ENCODE data around the gene HIVEP3.

HIVEP3 gene

DNA sequence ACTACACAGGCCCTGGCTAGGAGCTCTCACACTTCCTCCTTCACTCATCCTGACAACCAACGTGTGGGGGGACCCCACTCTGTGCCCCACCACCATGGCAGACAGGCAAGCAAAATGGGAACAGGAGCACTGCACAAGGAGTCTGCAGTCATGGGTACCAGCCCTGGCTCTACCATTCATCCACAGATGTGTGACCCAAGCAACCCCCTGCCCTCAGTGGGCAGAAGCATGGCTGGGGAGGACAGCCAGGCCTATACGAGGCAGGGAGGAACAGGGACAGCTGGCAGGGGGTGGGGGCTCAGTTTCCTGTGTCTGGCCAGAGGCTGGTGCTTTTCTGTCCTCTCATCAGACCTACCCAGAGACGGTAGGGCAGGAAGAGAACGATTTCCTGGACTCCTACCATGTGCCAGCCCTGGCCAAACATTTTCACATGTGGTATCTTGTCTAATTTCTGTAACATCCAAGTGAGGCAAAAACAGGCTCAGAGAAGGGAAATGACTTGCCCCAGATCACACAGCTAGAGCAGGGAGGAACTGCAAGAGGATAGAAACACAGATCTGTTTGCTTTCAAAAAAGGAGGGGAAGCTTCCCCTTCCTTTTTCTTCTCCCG, 178.0 kb downstream of the HIVEP3 start:
- Histone ChIP-seq H3K27ac (ENCODE audit: extremely low read depth, low read depth, low read length) (no peak overlapping the region), H3K9me3 (ENCODE audit: control insufficient read depth, insufficient read depth, low read depth, low read length) (no peaks in the 10 kb centered on the region), H3K36me3 (ENCODE audit: control insufficient read depth in 2 of 2, insufficient read depth in 1 of 2, low read length in 2 of 2) (no peaks in the 10 kb centered on the region), H3K4me1 (ENCODE audit: control insufficient read depth, insufficient read depth, low read length) (no peaks in the 10 kb centered on the region), H3K4me3 (ENCODE audit: low read depth, low read length) (no peak overlapping the region)
- ChIA-PET POLR2A (no interaction called here), CTCF (no interaction called here)
- no peak for TF ChIP-seq FEZF1 (tag by site-specific recombination; IDR thresholded peaks at IDR 0.05)
- TF ChIP-seq ZNF629 (tag by site-specific recombination; IDR thresholded peaks at IDR 0.05) = no peak
- no peak for TF ChIP-seq ZNF24 (tag by site-specific recombination; IDR thresholded peaks at IDR 0.05)
- TF ChIP-seq ZNF558 (tag by site-specific recombination; IDR thresholded peaks at IDR 0.05) = no peak
- TF ChIP-seq, protein P1, sequence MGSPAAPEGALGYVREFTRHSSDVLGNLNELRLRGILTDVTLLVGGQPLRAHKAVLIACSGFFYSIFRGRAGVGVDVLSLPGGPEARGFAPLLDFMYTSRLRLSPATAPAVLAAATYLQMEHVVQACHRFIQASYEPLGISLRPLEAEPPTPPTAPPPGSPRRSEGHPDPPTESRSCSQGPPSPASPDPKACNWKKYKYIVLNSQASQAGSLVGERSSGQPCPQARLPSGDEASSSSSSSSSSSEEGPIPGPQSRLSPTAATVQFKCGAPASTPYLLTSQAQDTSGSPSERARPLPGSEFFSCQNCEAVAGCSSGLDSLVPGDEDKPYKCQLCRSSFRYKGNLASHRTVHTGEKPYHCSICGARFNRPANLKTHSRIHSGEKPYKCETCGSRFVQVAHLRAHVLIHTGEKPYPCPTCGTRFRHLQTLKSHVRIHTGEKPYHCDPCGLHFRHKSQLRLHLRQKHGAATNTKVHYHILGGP (tag by site-specific recombination; IDR thresholded peaks at IDR 0.05) = no peak
- TF ChIP-seq, protein P2, sequence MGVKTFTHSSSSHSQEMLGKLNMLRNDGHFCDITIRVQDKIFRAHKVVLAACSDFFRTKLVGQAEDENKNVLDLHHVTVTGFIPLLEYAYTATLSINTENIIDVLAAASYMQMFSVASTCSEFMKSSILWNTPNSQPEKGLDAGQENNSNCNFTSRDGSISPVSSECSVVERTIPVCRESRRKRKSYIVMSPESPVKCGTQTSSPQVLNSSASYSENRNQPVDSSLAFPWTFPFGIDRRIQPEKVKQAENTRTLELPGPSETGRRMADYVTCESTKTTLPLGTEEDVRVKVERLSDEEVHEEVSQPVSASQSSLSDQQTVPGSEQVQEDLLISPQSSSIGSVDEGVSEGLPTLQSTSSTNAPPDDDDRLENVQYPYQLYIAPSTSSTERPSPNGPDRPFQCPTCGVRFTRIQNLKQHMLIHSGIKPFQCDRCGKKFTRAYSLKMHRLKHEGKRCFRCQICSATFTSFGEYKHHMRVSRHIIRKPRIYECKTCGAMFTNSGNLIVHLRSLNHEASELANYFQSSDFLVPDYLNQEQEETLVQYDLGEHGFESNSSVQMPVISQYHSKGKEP (tag by site-specific recombination; IDR thresholded peaks at IDR 0.05) = no peak
- TF ChIP-seq, protein P3, sequence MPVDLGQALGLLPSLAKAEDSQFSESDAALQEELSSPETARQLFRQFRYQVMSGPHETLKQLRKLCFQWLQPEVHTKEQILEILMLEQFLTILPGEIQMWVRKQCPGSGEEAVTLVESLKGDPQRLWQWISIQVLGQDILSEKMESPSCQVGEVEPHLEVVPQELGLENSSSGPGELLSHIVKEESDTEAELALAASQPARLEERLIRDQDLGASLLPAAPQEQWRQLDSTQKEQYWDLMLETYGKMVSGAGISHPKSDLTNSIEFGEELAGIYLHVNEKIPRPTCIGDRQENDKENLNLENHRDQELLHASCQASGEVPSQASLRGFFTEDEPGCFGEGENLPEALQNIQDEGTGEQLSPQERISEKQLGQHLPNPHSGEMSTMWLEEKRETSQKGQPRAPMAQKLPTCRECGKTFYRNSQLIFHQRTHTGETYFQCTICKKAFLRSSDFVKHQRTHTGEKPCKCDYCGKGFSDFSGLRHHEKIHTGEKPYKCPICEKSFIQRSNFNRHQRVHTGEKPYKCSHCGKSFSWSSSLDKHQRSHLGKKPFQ (tag by site-specific recombination; IDR thresholded peaks at IDR 0.05) = no peak
- no peak for TF ChIP-seq MYNN (tag by site-specific recombination; IDR thresholded peaks at IDR 0.05; ENCODE audit: borderline replicate concordance)
- TF ChIP-seq, protein P4, sequence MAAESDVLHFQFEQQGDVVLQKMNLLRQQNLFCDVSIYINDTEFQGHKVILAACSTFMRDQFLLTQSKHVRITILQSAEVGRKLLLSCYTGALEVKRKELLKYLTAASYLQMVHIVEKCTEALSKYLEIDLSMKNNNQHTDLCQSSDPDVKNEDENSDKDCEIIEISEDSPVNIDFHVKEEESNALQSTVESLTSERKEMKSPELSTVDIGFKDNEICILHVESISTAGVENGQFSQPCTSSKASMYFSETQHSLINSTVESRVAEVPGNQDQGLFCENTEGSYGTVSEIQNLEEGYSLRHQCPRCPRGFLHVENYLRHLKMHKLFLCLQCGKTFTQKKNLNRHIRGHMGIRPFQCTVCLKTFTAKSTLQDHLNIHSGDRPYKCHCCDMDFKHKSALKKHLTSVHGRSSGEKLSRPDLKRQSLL (tag by site-specific recombination; IDR thresholded peaks at IDR 0.05) = no peak
- no peak for TF ChIP-seq GFI1B (tag by site-specific recombination; IDR thresholded peaks at IDR 0.05)
- no peak for TF ChIP-seq ZNF335 (tag by site-specific recombination; conservative IDR thresholded peaks at IDR 0.05)
- no peak for TF ChIP-seq ZNF266 (tag by site-specific recombination; IDR thresholded peaks at IDR 0.05; ENCODE audit: low read depth)
- no peak for TF ChIP-seq ZNF221 (tag by site-specific recombination; IDR thresholded peaks at IDR 0.05; ENCODE audit: borderline replicate concordance)
- TF ChIP-seq ZSCAN16 (tag by site-specific recombination; IDR thresholded peaks at IDR 0.05) = no peak
- no peak for TF ChIP-seq ZNF114 (tag by site-specific recombination; IDR thresholded peaks at IDR 0.05)
- no peak for TF ChIP-seq KLF10 (tag by site-specific recombination; IDR thresholded peaks at IDR 0.05)

DNA sequence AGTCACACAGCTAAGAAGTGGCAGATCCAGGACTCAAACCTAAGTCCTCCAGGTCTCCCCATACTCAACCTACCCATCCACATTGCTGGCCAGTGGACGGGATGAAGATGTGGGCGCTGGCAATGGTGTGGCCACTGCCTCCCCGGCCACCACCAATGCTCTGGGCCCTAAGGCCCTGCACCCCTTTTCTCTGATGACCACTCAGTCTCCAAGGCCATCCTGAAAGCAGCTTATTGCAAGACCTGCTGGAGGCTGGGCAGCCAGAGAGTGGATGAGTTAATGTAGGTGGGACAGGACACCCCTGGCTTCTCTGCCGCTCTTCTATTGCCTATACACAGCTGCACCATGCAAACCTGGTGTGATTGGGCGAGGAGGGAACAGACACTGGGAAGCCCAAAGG, 178.7 kb downstream of the HIVEP3 start:
- Histone ChIP-seq H3K36me3 (ENCODE audit: control insufficient read depth in 2 of 2, insufficient read depth in 1 of 2, low read length in 2 of 2) (no peaks in the 10 kb centered on the region), H3K4me1 (ENCODE audit: control insufficient read depth, insufficient read depth, low read length) (no peaks in the 10 kb centered on the region), H3K9me3 (ENCODE audit: control insufficient read depth, insufficient read depth, low read depth, low read length) (no peaks in the 10 kb centered on the region), H3K27ac (ENCODE audit: extremely low read depth, low read depth, low read length) (no peak overlapping the region), H3K4me3 (ENCODE audit: low read depth, low read length) (no peak overlapping the region)
- ChIA-PET POLR2A (no interaction called here), CTCF (no interaction called here)
- TF ChIP-seq SETDB1 (IDR thresholded peaks at IDR 0.05; ENCODE audit: insufficient read length, low read length) (no peak), ZNF169 (tag by site-specific recombination; IDR thresholded peaks at IDR 0.05) (no peak), ZNF785 (tag by site-specific recombination; IDR thresholded peaks at IDR 0.05) (no peak), ZNF341 (tag by site-specific recombination; IDR thresholded peaks at IDR 0.05; ENCODE audit: low read depth) (no peak), ZNF16 (tag by site-specific recombination; IDR thresholded peaks at IDR 0.05; ENCODE audit: low read depth) (no peak), ZNF221 (tag by site-specific recombination; IDR thresholded peaks at IDR 0.05; ENCODE audit: borderline replicate concordance) (no peak), SCRT2 (tag by site-specific recombination; IDR thresholded peaks at IDR 0.05) (no peak), ZNF837 (tag by site-specific recombination; IDR thresholded peaks at IDR 0.05) (no peak), ZFP3 (tag by site-specific recombination; IDR thresholded peaks at IDR 0.05; ENCODE audit: low read depth) (no peak)
- TF ChIP-seq, protein P5, sequence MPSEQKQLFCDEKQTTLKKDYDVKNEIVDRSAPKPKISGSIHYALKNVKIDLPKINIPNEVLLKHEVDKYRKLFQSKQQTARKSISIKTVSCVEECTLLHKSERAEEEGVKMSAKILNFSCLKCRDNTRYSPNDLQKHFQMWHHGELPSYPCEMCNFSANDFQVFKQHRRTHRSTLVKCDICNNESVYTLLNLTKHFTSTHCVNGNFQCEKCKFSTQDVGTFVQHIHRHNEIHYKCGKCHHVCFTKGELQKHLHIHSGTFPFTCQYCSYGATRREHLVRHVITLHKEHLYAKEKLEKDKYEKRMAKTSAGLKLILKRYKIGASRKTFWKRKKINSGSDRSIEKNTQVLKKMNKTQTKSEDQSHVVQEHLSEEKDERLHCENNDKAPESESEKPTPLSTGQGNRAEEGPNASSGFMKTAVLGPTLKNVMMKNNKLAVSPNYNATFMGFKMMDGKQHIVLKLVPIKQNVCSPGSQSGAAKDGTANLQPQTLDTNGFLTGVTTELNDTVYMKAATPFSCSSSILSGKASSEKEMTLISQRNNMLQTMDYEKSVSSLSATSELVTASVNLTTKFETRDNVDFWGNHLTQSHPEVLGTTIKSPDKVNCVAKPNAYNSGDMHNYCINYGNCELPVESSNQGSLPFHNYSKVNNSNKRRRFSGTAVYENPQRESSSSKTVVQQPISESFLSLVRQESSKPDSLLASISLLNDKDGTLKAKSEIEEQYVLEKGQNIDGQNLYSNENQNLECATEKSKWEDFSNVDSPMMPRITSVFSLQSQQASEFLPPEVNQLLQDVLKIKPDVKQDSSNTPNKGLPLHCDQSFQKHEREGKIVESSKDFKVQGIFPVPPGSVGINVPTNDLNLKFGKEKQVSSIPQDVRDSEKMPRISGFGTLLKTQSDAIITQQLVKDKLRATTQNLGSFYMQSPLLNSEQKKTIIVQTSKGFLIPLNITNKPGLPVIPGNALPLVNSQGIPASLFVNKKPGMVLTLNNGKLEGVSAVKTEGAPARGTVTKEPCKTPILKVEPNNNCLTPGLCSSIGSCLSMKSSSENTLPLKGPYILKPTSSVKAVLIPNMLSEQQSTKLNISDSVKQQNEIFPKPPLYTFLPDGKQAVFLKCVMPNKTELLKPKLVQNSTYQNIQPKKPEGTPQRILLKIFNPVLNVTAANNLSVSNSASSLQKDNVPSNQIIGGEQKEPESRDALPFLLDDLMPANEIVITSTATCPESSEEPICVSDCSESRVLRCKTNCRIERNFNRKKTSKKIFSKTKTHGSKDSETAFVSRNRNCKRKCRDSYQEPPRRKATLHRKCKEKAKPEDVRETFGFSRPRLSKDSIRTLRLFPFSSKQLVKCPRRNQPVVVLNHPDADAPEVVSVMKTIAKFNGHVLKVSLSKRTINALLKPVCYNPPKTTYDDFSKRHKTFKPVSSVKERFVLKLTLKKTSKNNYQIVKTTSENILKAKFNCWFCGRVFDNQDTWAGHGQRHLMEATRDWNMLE (tag by site-specific recombination; conservative IDR thresholded peaks at IDR 0.05; ENCODE audit: low read depth) = no peak

Data from HEK293 (cell line).